ENCODE results near the gene ACAP3.

ACAP3 gene

DNA sequence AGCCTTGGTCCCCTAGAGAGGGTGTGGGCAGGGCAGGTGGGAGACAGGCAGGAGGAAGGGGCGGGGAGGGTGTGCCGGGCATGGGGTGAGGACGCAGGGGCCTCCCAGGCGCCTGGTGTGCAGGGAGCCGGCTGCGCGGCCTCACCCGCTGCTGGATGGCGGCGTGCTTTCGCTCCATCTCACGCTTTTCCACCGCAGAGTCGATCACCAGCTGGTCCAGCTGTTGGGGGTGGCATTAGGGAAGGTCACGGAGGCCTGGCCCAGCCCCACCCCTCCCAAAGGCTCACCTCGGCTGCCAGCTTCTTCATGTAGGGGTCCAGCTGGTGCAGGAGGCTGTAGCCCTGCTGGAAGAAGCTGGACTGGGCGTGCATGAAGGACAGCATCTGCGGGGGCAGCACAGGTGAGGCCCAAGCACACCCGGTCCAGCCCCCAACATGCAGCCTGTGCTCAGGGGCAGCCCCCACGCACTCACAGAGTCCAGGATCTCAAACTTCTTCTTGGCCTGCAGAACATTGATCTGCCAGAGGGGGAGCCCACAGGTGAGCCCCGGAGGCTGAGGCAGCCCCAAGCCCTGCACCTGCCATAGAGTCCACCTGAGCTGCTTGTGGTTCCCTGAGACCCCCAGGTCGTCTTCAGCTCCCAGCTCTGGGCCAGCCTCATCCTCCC lies 7.9 kb downstream of the ACAP3 start:
- FAIRE-seq: no peak

DNA sequence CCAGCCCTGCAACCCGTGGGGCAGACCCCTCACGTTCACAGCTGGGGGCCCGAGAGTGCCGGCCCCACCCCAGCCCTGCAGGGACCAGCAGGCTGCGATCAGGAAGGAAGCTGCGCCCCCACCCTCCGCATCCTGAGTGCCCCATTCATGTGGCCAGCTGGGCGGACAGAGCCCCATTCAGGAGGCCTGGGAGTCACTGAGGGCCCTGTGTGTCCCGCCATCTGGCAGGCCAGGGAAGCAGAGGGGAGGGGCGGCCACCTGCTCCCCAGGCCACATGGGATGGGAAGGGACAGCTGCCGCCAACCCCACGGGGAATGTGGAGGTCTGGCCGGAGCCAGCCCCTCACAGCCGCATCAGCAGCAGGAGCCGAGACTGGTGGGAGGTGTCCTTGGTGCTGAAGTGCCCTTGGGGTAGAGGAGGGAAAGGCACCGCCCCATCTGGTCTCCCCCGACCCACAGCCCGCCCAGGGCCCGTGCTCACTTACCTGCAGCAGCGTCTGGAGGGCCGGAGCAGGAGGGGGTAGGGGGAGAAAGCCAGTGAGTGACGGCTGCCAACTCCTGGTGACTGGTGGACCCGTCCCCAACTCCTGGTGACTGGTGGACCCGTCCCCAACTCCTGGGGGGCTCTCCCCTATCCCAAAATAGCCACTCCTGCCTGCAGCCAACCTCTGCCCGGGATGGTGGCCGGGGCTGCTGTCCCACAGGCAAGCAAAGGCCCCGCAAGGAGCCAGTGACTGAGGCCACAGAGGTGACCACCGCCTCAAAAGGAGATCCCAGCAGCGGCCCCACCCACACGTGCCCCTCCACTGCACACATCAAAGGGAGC lies 8.7 kb downstream of the ACAP3 start:
- no peak for FAIRE-seq

DNA sequence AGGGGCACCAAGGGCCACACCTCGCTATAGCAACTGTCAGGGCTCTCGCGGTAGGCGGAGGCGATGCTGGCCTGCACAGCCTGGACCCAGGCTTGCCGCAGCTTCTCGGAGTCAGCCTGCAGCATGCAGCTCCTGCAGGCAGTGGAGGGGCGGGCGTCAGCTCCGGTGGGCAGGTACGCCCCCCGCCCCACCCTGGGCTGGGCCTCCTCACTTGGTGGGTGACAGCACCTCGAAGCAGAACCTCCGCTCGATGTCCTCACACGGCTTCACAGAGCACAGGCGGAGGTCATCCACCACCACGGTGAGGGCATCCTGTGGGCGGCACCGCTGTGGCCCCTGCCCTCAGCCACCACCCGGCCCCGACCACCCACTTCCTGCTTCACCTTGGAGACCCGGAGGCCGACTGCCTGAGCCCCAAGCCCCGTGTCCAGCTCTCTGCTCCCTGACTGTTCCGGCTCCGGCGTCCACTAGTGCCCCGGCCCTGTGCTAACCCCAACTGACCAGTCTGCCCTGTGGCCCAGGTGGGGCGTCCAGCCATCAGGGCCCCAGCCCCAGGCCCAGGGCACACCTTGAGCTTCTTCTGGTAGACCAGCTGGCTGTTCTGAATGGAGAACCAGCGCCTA lies 9.8 kb downstream of the ACAP3 start:
- FAIRE-seq: no peak

DNA sequence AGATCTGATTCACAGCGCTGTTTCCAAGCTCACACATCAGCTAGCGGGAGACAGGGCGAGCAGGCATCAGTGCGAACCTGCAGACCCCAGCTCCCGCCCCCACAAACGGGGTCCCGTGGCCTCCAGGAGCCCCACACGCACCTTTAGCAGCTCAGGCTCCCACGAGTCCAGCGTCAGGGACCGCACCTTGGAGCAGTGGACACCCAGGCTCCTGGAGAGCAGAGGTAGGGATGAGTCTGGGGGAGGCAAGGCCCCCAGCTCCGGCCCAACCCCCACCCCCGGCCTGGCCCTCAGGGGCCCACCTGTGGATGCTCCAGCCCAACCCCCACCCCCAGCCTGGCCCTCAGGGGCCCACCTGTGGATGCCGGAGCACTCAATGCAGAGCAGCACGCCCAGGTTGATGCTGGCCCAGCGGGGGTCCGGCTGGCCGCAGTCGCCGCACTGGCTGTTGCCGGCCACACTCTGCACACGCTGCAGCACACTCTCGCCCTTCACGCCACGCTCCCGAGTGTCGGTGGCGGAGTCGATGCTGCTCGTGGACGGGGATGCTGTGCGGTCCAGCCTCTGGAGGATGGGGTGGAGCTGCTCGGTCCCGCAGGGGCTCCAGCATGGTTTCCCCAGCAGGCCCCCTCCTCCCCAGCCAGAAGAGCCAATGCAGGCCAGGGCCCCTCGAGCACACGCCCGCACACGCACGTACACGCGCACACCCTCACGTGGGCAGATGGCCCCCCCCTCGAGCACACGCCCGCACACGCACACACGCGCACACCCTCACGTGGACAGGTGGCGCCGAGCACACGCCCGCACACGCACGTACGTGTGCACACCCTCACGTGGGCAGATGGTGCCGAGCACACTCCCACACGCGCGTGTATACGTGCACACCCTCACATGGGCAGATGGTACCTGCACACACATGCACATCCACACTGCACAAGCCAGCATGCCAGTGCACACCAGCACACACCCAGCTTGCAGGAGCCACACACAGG lies 11.4 kb downstream of the ACAP3 start:
- FAIRE-seq: no peak

DNA sequence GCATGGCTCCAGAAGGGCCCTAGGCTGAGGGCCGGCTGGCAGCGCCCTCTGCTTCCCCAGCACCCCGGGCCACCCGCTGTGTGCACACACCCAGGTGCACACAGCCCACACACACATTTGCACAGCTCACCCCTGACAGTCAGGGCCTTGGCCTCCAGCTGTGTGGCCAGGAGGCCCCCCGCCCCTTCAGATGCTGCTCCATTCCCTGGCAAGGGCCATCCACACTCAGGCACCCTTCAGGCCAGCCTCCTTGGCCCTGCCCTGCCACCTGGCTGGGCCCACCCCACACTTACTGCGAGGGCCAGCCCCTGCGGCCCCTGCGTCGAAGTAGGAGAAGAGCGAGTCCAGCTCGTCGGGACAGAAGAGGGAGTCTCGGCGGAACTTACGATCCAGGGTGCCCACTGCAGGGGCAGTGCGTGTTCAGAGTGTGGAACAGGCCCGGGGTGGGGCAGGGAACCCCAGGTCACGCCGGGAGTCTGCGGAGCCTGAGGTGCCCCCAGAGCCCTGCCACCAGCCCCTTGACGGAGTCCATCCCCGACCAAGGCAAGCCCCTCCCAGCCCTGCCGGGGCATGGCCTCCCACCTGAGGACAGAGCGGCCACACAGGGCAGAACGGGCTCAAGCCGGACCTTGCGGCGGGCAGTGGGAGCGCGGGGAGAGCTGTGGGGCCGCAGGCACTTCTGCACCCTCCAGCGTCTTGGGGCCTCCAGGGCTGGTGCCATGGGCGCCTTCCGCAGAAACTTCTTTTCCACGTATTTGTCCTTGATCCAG lies 12.4 kb downstream of the ACAP3 start:
- FAIRE-seq: no peak

DNA sequence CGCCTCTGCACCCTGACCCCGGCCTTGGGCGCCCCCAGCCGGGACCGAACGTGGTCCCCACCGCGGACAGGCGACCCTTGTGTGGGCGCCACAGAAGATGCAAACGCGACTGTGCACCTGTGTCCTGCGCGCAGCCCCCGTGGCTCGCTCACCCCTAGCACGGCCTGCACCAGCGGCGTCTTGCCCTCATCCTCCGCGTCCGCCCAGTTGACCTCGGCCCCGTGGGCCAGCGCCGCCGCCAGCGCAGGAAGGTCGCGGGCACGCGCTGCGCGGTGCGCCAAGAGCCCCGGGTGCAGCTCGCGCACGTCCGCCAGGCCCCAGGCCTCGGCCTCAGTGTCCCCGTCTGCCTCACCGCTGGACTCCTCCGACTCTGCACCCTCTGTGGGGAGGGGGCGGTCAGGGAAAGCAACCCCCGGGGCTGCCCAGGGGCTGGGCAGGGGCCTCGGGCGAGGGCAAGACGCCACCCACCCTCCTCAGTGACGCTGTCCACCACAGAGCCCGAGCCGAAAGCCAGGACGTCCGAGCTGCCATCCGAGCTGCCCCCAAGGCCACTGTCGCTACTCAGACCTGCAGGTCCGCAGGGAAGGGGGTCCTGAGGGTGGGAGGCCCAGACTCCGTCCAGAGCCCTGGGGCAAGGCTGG lies 13.4 kb downstream of the ACAP3 start:
- no peak for FAIRE-seq

DNA sequence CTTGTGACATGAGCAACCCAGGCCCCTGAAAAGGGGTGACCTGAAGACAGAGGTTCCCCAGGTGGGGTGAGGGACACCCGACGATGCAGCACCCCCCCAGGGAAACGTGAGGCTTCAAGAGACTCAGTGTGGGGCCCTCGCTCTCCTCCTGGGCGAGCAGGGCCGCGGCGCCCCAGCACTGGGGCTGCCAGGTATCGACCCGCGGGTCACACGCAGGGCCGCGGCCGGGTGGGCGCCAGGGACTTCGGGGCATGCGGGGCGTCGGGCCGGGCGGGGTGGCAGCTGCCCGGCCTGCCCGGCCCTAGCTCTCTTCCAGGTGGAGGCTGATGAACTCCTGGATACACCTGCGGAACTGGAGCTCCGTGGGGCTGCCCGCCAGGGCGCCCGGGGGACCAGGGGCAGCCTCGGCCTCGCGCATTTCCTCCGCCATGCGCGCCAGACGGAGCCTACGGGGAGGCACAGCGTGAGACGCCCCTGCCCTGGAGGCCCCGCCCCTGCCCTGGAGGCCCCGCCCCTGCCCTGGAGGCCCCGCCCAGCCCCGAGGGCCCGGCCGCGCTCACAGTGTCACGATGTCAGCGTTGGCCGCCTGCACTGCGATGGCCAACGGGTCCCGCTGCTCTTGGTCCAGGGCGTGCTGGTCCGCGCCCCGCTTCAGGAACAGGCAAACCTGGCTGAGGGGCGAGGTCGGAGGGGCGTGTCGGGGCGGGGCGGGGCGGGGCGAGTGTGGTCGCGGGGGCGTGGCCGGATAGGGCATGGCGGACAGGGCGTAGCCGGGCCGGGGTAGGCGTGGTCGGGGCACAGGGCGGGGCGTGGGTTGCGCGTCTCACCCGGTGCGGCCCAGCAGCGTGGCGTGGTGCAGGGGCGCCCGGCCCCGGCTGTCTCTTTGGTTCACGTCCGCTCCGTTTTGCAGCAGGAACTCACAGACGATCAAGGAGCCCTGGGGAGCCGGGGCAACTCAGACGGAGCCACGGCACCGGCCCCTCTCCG lies 14.2 kb downstream of the ACAP3 start:
- FAIRE-seq: no peak

DNA sequence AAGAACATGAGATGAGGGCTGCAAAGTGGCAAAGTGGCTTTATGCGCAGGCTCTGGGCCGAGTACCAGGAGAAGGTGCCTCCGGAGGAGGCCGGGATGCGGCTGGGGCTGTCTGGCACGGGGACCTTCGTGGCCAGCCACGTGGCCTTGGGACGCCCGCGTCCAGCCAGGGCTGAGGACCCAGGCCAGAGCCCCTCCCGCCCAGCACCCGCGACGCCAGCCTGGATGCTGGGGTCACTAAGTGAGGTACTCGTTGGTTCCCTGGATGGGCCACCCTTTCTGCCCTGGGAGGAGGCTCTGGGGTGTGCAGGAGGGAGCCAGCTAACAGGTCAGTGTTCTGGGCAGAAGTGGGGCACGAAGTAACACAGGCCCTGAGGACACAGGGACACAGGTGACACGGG lies 14.9 kb downstream of the ACAP3 start:
- no peak for FAIRE-seq

DNA sequence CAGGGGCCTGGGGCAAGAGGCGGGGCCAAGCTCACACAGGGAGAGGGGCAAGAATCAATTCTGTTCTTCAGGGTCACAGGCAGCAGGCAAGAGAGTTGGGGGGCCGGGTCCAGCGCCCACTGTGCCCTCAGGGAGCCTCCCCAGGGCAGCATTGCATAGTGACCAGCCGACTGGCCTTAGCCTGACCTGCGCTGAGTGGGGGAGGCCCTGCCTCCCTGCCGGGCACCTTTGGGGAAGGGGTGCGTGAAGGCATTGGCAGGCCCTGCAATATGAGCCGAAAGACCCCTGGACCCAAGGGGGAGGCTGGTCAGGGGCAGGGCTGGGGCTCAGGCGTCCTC lies 15.3 kb downstream of the ACAP3 start:
- FAIRE-seq: no peak

DNA sequence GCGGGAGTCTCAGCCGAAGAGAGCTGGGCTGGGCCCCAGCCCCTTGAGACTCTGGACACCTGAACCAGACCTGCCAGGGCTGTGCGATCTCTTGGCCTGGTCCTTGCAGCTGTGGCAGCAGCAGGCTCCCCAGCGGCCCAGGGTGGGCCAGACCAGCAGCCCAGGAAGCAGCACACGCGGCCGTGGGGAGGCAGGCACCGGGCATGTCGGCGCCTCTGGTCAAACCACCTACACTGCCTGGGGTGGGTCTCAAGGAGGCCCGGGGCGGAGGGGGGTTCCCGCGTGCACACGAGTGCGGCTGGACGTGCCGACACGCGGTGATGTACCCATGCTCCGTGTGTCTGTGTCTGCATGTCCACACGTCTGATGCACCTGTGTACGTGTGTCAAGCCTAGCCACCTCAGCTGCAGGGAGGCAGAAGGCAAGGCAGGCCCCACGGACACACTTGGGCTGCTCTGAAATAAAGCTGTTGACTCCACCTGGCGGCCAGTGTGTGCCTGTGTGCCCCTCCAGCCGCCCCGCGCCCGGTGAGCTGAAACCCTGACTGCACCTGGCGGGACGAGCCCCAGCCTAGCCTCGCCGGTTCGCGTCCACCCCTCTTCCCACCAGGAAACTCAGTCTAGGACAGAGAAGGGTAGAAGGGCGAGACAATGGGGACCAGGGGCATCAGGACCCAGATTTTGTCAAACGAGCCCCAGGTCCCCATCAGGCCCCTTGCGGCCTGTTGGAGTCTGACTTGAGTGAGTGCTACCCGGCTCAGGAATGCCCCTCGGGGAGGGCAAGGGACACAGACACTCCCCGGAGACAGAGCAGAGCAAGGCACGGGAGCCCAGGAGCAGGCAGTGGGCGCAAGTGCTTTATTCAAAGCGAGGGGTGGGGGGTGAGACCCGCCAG lies 15.9 kb downstream of the ACAP3 start:
- FAIRE-seq: no peak

DNA sequence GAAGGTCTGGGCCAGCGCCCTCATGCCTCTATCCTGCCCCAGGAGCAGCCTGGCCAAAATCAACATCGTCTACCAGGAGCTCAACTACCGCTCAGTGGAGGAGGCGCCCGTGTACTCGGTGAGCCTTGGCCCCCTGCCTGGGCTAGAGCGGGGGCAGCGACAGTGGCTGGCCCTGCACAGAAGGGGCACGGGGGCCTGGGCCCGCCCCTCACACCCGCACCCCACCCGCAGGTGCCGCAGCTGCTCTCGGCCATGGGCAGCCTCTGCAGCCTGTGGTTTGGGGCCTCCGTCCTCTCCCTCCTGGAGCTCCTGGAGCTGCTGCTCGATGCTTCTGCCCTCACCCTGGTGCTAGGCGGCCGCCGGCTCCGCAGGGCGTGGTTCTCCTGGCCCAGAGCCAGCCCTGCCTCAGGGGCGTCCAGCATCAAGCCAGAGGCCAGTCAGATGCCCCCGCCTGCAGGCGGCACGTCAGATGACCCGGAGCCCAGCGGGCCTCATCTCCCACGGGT lies 16.7 kb downstream of the ACAP3 start:
- no peak for FAIRE-seq

DNA sequence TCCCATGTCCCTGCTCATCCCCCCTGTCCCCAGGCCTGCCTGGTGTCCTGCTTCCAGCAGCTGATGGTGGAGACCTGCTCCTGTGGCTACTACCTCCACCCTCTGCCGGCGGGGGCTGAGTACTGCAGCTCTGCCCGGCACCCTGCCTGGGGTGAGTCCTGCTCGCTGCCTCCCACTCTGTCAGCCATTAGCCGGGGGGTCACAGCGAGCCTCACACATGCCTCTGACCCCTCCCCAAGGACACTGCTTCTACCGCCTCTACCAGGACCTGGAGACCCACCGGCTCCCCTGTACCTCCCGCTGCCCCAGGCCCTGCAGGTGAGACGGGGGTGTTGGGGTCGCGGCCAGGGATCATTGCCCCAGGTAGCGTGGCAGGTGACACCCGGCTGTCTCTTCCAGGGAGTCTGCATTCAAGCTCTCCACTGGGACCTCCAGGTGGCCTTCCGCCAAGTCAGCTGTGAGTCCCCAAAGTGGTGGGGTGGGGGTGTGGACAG lies 17.4 kb downstream of the ACAP3 start:
- no peak for FAIRE-seq

DNA sequence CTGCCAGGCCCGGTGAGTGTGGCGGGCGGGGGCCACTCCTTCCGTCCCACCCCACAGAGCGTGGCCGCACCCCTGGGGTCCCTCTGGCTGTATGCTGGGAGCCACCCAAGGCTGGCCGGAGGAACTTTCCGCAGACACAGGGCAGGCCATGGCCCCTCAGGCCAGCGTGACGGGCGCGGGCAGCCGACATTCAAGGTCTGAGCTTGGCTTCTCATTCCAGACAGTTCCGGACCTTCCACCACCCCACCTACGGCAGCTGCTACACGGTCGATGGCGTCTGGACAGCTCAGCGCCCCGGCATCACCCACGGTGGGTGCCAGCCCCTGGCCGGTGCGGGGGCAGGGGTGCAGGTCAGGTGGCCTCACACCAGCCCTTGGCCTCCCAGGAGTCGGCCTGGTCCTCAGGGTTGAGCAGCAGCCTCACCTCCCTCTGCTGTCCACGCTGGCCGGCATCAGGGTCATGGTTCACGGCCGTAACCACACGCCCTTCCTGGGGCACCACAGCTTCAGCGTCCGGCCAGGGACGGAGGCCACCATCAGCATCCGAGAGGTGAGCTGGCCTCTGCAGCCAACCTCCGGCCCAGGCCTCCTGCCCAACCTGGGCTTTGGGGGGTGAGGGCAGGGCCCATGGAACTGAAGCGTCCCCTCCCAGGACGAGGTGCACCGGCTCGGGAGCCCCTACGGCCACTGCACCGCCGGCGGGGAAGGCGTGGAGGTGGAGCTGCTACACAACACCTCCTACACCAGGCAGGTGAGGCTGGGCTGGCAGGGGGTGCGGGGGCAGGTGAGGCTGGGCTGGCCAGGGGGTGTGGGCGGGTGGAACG lies 20.2 kb downstream of the ACAP3 start:
- FAIRE-seq: no peak

DNA sequence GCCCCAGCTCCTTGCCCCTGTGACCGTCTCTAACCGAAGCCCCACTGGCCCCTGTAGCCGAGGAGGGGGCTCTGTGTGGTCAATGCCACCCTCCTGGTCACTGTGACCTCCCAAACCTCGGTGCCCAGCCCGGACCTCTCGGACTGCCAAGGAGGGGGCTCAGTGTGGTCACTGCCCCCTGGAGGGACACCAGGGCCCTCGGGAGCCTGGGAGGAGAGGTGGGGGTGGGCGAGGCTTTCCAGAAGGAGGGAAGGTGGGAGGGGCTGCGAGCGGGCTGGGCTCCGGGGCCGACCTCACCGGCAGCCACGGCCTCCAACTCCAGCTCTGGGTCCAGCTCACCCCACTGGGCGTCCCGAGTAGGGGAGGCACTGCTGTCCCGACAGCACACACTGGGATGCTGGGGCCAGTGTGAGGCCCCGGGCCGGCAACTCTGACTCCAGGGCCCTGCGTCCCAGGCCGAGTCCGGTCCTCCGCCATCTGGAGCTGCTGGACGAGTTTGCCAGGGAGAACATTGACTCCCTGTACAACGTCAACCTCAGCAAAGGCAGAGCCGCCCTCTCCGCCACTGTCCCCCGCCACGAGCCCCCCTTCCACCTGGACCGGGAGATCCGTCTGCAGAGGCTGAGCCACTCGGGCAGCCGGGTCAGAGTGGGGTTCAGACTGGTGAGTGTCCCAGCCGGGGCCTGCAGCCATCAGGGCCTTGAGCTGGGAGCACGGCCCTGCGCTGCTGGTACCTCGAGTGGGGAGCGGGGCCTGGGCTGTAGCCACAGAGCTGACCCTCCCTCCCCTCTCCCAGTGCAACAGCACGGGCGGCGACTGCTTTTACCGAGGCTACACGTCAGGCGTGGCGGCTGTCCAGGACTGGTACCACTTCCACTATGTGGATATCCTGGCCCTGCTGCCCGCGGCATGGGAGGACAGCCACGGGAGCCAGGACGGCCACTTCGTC lies 21.1 kb downstream of the ACAP3 start:
- no peak for FAIRE-seq

DNA sequence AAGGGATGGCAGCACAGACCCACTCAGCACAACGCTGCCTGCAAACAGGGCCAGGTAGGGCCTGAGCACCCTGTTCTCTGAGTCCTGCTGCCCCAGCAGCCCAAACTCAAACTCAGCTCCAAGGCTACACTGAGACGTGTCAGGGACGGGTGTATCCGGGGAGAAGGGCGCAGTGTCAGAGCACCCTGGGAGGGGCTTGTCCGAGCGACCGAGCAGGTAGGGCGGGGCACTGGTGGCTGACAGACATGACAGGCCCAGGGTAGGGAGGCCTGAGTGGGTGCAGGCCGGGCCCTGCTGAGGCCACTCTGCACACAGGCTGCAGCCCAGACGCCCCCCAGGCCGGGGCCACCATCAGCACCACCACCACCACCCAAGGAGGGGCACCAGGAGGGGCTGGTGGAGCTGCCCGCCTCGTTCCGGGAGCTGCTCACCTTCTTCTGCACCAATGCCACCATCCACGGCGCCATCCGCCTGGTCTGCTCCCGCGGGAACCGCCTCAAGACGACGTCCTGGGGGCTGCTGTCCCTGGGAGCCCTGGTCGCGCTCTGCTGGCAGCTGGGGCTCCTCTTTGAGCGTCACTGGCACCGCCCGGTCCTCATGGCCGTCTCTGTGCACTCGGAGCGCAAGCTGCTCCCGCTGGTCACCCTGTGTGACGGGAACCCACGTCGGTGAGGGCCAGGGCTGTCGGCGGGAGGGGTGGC lies 22.0 kb downstream of the ACAP3 start:
- FAIRE-seq: no peak

DNA sequence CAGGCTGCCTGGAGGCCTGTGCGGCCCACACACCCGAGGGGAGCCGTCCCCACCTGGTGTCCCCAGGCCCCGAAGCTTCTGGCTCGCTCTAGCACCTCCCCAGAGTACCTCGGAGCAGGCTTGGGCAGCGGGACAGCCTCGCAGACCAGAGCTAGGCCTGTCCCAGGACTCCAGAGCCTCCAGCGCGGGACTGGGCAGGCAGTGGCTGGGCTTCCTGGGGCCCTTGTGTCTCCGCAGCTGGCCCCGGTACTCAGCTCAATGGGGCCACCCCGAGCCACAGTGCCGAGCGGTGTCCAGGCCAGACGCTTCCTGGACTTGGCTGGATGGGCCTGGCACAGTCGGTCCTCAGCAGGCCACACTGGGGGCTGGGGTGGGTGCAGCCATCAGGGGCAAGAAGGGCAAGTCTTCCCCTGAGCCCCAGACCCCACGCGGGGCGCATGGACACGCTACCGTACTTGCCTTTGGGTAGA lies 22.6 kb downstream of the ACAP3 start:
- no peak for FAIRE-seq
